Fibroblast of mammary gland (primary cell): ENCODE measurements around the gene TBCD.

Experiments used
- DNase-seq: peaks from one replicate; pipeline ENCODE4 v3.0.0-alpha.2; 2010; ENCODE audit warnings: low read depth
- H3K4me3 ChIP-seq: 2 replicates; pipeline ENCODE4 v1.5.1; 2011; ENCODE audit warnings: low read depth, mild to moderate bottlenecking, low read length, moderate library complexity; ENCODE audit not compliant: control insufficient read depth
- CTCF ChIP-seq: conservative IDR thresholded peaks from 2 replicates; pipeline ENCODE4 v1.5.1; 2011; ENCODE audit warnings: low read depth, low read length, inconsistent platforms; ENCODE audit not compliant: control insufficient read depth, insufficient read depth

The TBCD gene

DNA sequence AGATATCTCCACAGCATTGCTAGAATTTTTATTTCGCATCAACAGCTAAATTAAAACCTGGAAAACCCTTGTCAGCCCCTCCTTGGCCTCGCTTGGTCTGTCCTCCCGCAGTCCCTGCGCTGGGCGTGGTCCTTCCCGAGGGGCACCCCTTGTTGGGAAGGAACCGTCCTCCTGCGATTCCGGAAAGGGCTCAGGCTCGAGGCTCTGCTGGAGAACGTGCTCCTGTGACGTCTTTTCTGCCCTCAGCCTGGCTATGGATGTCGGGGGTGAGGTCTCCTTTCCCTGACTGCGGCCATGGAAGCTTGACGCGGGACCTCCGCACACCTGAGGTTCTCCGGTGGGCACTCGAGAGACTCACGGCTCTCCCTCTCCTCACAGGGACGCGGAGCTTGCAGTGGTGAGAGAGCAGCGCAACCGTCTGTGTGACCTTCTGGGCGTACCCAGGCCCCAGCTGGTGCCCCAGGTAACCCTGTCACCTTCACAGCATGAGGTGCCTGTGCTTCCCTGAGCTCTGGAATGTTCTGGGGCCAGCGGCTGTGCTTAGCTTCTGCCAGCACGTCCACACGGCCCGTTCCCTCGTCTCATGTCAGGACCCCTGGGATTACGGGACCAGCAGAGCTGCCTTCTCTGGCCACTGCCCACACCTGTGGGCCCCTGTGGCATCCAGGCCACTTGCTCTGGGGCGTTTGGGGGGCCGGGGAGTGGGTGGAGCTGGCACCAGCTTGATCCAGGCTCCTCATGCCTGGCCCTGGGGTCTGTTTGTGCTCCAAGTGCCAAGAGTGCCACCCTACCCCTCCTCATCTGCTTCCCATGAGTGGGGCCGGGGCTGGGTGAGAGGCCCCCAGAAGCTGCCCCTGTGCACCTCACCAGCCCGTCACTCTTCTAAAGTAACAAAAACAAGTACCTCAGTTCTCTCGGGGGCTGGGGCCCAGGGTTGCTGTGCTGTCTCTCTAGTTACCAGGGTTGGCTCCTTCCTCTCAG, 189.4 kb downstream of the TBCD start:
- TF ChIP-seq CTCF = no peak
- no peak overlapping the region for H3K4me3 ChIP-seq
- DNase-seq = no peak

- DNase-seq = no peak
- H3K4me3 ChIP-seq = no peak overlapping the region
- no peak for TF ChIP-seq CTCF
Observed at GRCh38 chr17:82942166-82943130, 190.6 kb downstream of the TBCD start.

GRCh38 chr17:82943339-82943738, 191.5 kb downstream of the TBCD start:
- no peak for DNase-seq
- TF ChIP-seq CTCF = no peak
- H3K4me3 ChIP-seq = no peak overlapping the region

DNA sequence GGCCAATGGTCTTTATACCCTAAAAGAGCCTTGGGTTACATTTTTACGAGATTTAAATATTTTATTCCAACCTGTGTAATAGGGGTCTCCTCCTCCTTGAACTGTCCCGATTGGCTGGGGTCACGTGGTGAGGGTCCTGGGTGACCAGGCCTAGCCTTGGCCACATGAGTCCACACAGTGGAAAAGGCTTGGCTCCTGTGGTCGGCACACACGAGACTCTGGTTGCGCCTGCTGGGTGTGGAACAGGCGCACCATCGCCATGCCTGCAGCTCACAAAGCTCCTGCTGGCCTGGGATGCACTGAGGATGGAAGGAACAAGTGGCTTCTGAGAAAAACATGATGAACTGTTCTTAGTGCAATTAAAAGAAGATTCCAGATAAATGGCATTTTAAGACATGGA, 191.9 kb downstream of the TBCD start:
- TF ChIP-seq CTCF = no peak
- H3K4me3 ChIP-seq = no peak overlapping the region
- no peak for DNase-seq

- DNase-seq = no peak
- H3K4me3 ChIP-seq = no peak overlapping the region
- no peak for TF ChIP-seq CTCF
Observed at GRCh38 chr17:82944990-82945389, 193.1 kb downstream of the TBCD start.

DNA sequence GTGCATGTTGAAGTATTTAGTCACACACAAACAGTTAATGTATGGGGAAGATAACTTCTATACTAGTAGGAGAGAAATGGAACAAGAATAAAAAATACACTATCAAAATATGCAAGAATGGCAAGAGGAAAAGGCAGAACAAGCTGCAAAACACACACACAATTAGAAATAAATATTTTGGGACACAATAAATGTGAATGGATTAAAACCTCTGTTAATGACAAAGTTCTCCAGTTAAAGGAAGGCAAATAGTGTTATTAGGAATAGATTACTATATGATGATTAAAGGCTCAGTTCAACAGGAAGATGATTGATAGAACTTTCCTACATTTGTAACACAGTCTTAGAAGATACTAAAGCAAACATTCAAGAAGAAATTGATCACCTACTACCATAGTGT, 194.2 kb downstream of the TBCD start:
- no peak for TF ChIP-seq CTCF
- H3K4me3 ChIP-seq = no peak overlapping the region
- no peak for DNase-seq
